Forelimb muscle (tissue), 1 donor: ENCODE data around the gene ITGB5. TPM values are rescaled to one million over a fixed set of nuclear protein-coding genes. Genes with fewer than 3 reads are reported as not detected.
A peak's percentile ranks its signal among the peaks of the same experiment; 100 is the strongest.
"Not testable (repeated sequence)": the region's sequence is repeated elsewhere in the genome, so short reads cannot be mapped to it uniquely, and the experiment has no call there.

Experiments used
- DNase-seq: peaks from one replicate; pipeline ENCODE4 v3.0.0-alpha.2; 2013; ENCODE audit warnings: low read depth
- polyA plus RNA-seq: library from polyadenylated mRNA; unstranded; fragments of 120-200 nt; gene quantifications from one replicate; pipeline ENCODE4 v1.2.1, GENCODE V29; 2013; ENCODE audit not compliant: insufficient read length

The ITGB5 gene
- polyA plus RNA-seq, 1 donor, result 18.3 TPM

- no peak for DNase-seq
Observed at GRCh38 chr3:124788254-124788745, 98.9 kb downstream of the ITGB5 start.

GRCh38 chr3:124787476-124788195 lies 99.5 kb downstream of the ITGB5 start:
- no peak for DNase-seq

GRCh38 chr3:124786511-124787241 lies 100.5 kb downstream of the ITGB5 start:
- DNase-seq, result no peak

GRCh38 chr3:124785973-124786372 lies 101.2 kb downstream of the ITGB5 start:
- no peak for DNase-seq

GRCh38 chr3:124784686-124785382 lies 102.3 kb downstream of the ITGB5 start:
- DNase-seq, result no peak

GRCh38 chr3:124783696-124784095 lies 103.5 kb downstream of the ITGB5 start:
- no peak for DNase-seq

GRCh38 chr3:124782377-124782712 lies 104.8 kb downstream of the ITGB5 start:
- DNase-seq, result not testable (repeated sequence)

GRCh38 chr3:124781476-124782376 lies 105.4 kb downstream of the ITGB5 start:
- DNase-seq, result no peak

- peak; percentile 79 for DNase-seq
Observed at GRCh38 chr3:124780761-124781475, 106.2 kb downstream of the ITGB5 start.

GRCh38 chr3:124780356-124780755 lies 106.8 kb downstream of the ITGB5 start:
- DNase-seq, result peak; percentile 70

- DNase-seq, result no peak
Observed at GRCh38 chr3:124779751-124780191, 107.4 kb downstream of the ITGB5 start.

GRCh38 chr3:124779116-124779515 lies 108.0 kb downstream of the ITGB5 start:
- DNase-seq, result no peak

- DNase-seq, result no peak
Observed at GRCh38 chr3:124777762-124778470, 109.2 kb downstream of the ITGB5 start.

- no peak for DNase-seq
Observed at GRCh38 chr3:124776856-124777255, 110.3 kb downstream of the ITGB5 start.

- DNase-seq, result no peak
Observed at GRCh38 chr3:124775877-124776276, 111.3 kb downstream of the ITGB5 start.

- no peak for DNase-seq
Observed at GRCh38 chr3:124774841-124775402, 112.2 kb downstream of the ITGB5 start.

- no peak for DNase-seq
Observed at GRCh38 chr3:124774327-124774718, 112.8 kb downstream of the ITGB5 start.

GRCh38 chr3:124773351-124774326 lies 113.5 kb downstream of the ITGB5 start:
- DNase-seq, result no peak
